ENCODE measurements around the gene KCNQ1. TPM values are rescaled to one million over a fixed set of nuclear protein-coding genes. Genes with fewer than 3 reads are reported as not detected.

KCNQ1 gene
- total and polyA plus RNA-seq, 2 donors (not counting 3 experiments of a cell fraction or from before 2014, with no cell fraction given), result 0.07 to 0.09 TPM

DNA sequence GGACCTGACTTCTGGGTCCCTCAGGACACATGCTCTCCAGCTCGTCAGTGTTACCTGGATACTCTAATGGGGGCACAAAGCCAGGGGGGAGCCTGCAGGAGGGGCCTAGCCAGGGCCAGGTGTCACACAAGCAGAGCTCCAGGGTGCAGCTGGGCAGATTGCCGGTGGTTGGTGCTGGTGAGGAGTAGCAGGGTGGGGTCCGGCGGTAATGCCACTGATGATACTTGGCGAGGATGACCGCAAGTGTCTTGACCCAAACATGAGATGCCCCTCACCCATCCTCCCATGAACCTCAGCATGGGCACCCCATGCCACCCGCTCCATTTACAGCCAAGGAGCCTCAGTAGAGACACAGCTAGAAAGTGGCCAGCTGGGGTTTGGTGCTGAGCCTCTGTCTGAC, 270.1 kb downstream of the KCNQ1 start:
- Histone ChIP-seq H3K9ac (replicated peaks; ENCODE audit: extremely low read depth, insufficient read depth, low read length) (no peak overlapping the region), H3K4me1 (ENCODE audit: control insufficient read depth, extremely low read depth, insufficient read depth, low read length) (no peaks in the 10 kb centered on the region), H3K79me2 (ENCODE audit: control insufficient read depth, insufficient read depth, low read length) (no peaks in the 10 kb centered on the region), H2AFZ (ENCODE audit: low read depth, low read length) (no peak overlapping the region), H3K27me3 (ENCODE audit: control insufficient read depth in 2 of 2, insufficient read depth in 2 of 2, low read length in 2 of 2) (peaks cover 0 to 1% of the 10 kb centered on the region in 2 experiments), H3K4me3 (replicated peaks in 1 of 3; ENCODE audit: insufficient read depth in 1 of 3, low read depth in 1 of 3, low read length in 3 of 3) (no peak overlapping the region), H4K20me1 (replicated peaks; ENCODE audit: control insufficient read depth, extremely low read depth, insufficient read depth, low read length) (no peaks in the 10 kb centered on the region), H3K9me1 (replicated peaks; ENCODE audit: control insufficient read depth, extremely low read depth, insufficient read depth, low read length) (no peaks in the 10 kb centered on the region), H3K4me2 (ENCODE audit: insufficient read depth, low read length) (no peak overlapping the region), H3K27ac (ENCODE audit: insufficient read depth, low read depth, low read length) (no peak overlapping the region), H3K9me3 (replicated peaks; ENCODE audit: control insufficient read depth, insufficient read depth, low read length) (no peaks in the 10 kb centered on the region), H3K36me3 (ENCODE audit: control insufficient read depth in 2 of 2, extremely low read depth in 1 of 2, insufficient read depth in 2 of 2, low read length in 2 of 2) (no peaks in the 10 kb centered on the region)
- POLR2A ChIA-PET, result no interaction called here
- TF ChIP-seq JUN (IDR thresholded peaks at IDR 0.05; ENCODE audit: borderline replicate concordance, insufficient read depth, insufficient read length, low read depth) (no peak), POLR2A (IDR thresholded peaks at IDR 0.05; ENCODE audit: low read depth, low read length) (no peak), MYC (IDR thresholded peaks at IDR 0.05; ENCODE audit: low read depth, low read length) (no peak), GATA2 (IDR thresholded peaks at IDR 0.05; ENCODE audit: insufficient read depth, insufficient read length, low read depth, low read length) (no peak), POLR2AphosphoS5 (IDR thresholded peaks at IDR 0.05; ENCODE audit: insufficient read depth, low read depth, low read length) (no peak), FOS (IDR thresholded peaks at IDR 0.05; ENCODE audit: borderline replicate concordance, insufficient read depth, low read length) (no peak), EZH2 (IDR thresholded peaks at IDR 0.05; ENCODE audit: borderline replicate concordance, low read depth, low read length, severe bottlenecking) (no peak)
- TF ChIP-seq, protein P1, sequence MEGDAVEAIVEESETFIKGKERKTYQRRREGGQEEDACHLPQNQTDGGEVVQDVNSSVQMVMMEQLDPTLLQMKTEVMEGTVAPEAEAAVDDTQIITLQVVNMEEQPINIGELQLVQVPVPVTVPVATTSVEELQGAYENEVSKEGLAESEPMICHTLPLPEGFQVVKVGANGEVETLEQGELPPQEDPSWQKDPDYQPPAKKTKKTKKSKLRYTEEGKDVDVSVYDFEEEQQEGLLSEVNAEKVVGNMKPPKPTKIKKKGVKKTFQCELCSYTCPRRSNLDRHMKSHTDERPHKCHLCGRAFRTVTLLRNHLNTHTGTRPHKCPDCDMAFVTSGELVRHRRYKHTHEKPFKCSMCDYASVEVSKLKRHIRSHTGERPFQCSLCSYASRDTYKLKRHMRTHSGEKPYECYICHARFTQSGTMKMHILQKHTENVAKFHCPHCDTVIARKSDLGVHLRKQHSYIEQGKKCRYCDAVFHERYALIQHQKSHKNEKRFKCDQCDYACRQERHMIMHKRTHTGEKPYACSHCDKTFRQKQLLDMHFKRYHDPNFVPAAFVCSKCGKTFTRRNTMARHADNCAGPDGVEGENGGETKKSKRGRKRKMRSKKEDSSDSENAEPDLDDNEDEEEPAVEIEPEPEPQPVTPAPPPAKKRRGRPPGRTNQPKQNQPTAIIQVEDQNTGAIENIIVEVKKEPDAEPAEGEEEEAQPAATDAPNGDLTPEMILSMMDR (IDR thresholded peaks at IDR 0.05; ENCODE audit: extremely low read depth in 1 of 2, insufficient read depth in 1 of 2, low read depth in 1 of 2, low read length in 2 of 2), result no peak
- TF ChIP-seq, protein P2, sequence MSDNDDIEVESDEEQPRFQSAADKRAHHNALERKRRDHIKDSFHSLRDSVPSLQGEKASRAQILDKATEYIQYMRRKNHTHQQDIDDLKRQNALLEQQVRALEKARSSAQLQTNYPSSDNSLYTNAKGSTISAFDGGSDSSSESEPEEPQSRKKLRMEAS (IDR thresholded peaks at IDR 0.05; ENCODE audit: insufficient read depth, insufficient read length), result no peak
- no TSS peak for BruUV-seq (replicated peaks)
- DNase-seq (ENCODE audit: low read depth, low spot score), result no peak
- CTCF ChIA-PET, result no interaction called here
- no peak for FAIRE-seq
- dilution Hi-C loops (cut with MboI; ENCODE audit: extremely low pct_ligation_motif_present, low sequenced_read_pairs) (no loop called here), intact Hi-C loops (cut with micrococcal nuclease) (no loop called here)
